HPDE6-E6E7 (cell line): ENCODE data around the gene TMEM247.
"Not testable (repeated sequence)": the region's sequence is repeated elsewhere in the genome, so short reads cannot be mapped to it uniquely, and the experiment has no call there.

Source experiments
- DNase-seq: peaks from one replicate; pipeline ENCODE4 v3.0.0; 2011; ENCODE audit warnings: missing footprints; ENCODE audit errors: extremely low spot score

Gene TMEM247

DNA sequence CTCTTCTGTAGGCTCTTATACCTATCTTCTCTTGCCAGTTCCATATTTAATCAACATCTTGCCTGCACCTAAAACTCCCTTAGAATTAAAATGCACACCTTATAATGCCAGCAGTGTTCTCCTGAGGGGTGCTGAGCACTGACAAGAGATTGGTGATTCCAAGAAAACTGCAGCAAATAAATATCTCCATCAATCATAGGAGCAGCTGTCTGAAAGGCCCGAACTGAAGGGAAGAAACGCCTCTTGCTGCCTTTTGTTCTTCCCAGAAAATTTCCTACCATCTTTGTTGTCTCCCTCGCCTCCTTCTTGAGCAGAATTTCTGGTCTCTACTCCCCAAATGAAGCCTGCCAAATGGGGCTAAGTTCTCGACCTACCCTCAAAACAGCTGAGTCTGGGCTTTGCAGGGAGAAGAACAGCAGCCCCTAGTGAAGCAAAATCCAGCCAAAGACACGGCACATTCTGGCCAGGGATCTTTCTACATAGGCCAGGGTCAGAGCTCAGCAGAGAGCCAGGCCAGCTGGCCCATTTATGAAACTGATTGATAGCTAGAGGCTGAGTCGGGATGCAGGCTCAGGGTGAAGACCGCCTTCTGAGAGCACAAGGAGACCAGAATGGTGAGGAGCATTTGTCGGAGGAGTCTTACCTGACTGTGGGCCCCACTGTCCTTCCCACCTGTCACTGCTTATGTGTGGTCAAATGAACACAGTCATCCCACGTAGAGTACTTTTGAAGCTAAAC is 20.4 kb upstream of the TMEM247 start:
- DNase-seq: no peak

DNA sequence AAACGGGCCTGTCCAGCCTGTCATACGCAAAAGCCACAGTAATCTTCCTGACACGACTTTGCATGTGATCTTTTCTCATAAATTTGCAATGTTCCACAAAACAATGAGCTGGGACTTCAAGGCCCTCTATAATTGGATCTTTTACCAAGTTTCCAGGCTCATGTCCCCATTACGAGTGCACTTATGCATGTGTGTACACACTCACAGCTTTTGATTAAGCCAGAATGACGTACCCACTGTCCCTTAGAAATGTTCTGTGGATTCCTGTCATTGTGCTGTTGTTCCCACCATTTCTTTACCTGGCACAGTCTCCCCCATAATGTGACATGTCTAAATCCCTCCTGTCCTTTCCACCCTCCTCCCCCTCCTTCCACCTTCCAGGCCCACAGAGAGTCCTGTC is 19.7 kb upstream of the TMEM247 start:
- DNase-seq: no peak

DNA sequence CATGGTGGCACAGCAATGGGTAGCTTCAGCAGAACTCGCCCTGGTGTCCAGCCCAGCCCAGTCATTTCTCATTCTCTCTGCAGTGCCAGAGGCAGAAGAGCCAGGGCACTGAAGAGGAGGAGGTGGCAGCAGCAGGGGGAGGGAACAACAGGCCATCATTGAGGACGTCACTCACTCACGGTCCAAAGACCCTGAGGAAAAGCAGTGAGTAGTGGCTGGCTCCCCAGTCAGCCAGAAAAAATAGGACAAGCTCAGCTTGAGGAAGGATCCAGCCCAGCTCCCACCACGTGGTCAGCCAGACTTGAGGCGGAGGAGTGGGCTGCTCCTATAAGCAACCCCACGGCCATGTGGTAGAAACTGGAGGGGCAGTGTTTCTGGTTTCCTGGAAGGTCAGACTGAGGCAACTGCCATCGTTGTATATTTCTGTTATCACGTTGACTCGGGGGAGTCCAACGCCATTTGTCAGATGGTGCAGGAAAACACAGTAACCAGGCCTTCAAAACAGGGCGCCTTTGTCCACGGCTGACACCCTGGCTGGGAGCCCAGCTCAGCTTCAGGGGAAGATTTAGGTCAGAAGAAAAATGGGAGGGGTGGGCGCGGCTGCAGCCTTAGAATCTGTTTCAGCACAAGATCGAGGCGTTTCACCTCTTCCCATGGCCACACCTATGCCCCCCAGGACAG is 19.0 kb upstream of the TMEM247 start:
- no peak for DNase-seq

DNA sequence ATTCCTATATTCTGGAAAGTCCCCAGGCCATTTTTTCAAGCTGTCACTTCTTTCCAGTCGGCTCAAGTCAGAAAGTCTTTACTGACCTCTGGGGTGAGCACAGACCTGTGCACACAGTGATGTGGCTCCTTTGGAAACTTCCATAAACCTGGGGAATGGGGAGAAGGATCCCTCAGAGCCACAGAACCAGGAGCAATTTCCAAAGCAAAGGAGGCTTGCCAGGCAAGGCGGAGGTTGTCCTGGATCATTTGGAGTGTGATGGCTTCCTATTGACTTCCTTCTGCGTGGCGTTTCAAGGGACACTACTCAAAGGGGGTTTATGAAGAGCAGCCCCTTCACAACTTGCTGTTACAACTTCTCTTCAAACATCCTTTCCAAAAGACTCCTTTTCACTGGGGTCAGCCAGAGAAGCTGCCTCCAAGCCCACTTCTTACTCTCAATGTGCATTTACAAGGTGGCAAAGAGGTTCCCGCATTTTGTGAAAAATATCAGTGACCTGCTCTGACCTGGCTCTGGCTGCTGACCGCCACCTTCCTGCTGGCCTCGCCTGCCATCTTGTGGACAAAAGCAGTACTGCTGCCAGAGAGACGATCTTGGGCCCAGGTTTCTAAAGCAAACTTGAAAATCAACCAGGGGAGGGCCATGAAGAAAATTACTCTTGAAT is 18.2 kb upstream of the TMEM247 start:
- DNase-seq: peak; percentile 49

DNA sequence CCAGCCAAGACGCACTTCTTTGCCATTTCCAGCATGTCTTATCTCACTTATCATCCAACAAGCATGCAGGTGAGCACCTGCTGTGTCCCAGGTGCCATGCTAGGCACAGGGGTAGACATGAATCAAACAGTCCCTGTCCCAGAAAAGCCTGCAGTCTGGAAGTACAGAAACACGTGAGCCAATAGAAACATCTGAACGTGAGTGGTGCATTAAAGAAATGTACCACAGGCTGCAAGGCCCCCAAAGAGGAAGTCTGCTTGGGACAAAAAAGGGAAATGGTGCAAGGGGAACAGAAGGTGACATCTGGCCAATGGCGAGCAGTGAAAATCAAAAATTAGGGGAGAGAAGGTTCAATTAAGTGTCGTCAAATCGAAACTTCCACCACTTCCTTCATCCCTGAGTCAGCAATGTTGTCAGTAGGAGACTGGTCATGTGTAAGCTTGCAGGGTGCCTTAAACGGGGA is 17.6 kb upstream of the TMEM247 start:
- DNase-seq: peak; percentile 19

DNA sequence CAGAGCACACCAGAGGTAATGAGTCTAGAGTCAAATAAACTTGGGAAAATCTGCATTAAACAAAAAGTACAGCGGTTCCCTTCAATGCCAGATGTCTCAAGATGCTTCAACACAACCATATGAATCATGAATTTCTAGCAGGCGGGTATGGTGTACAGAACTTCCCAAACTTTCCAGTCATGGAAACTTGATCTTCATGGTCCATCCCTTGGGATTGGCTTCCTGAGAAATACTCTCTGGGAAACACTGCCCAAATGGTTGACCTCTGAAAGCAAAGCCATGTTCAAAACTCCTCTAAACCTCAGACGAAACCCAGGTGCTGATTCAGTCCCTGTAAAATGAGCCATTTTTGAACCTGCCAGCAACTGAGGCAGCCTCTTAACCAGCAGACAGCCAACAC is 16.4 kb upstream of the TMEM247 start:
- no peak for DNase-seq

DNA sequence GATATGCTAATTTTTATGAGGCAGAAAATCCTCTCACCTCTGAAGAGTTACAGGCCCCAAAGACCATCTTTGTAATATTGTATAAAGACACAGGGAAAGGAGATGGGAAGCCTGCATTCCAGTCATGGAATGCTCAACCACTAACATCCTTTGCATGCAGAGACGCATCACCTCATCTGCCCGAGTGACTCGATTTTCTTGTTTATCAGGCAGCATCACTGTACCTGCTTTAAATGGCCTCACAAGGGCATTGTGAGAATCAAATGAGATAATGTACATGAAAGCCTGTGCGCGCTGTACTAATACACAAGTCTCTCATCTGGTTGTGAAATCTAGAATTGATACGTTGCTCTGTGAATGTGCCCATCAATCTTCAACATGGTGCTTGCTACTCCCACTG is 10.2 kb upstream of the TMEM247 start:
- no peak for DNase-seq

DNA sequence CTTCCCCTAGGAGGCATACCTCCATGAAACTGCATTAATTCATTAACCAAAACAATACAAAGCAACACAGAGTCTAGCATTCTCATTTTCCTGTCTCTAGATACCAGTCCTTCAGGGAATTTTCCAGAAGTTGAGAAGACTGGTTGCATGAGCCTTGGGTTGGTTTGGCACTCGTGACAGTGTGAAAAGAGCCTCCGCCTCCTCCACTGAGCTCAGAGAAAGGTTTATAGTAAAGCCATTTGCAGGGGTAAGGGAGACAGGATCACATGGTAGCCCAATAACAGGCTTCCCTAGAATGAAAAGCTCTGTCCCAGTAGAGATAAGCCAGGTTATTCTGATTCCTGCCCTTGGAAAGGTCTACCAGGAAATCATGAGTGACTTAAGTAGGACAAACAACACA is 9.7 kb upstream of the TMEM247 start:
- DNase-seq: no peak

DNA sequence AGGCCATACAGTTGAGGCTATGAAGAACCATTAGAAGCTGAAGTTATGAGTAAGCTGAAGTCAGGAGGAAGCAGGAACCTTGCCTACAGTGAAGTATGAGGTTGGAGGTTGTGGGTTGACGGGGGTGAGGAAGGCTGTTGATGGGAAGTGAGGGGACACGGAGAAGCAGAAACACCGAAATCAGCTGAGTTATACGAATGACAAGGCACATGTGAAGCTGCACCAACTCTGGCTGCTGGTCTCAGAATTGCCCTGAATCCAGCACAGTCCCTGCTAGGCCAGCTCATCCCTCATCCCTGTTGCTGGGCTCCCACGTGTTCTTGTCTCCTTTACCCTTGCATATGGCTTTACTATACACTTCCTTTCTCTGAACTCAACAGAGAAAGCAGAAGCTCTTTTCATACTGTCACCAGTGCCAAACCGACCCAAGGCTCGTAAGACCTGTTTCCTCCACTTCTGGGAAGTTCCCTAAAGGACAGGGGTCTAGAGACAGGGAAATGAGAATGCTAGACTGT is 9.2 kb upstream of the TMEM247 start:
- DNase-seq: no peak

DNA sequence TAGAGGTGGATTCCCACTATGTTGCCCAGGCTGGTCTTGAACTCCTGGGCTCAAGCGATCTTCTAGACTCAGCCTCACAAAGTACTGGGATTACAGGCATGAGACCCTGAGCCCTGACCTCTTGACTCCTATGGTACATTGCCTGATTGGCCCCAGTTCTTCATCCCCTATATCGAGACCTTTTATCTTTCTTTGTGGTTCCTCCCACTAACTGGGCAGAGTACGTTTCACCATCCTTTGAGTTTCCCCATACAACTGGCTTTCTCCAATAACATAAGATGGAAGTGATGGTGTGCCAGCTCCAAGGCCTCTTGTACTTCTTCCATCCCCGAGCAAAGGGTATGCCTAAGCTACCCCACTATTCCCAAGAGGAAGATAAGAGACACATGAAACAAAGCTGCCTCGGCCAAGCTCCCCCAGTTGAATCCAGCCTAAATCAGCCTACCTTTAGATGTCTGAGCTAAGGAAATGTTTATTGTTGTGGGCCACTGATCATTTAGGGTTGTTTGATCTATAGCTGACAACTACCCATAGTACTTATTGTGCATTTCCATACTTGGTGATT is 8.3 kb upstream of the TMEM247 start:
- DNase-seq: no peak

DNA sequence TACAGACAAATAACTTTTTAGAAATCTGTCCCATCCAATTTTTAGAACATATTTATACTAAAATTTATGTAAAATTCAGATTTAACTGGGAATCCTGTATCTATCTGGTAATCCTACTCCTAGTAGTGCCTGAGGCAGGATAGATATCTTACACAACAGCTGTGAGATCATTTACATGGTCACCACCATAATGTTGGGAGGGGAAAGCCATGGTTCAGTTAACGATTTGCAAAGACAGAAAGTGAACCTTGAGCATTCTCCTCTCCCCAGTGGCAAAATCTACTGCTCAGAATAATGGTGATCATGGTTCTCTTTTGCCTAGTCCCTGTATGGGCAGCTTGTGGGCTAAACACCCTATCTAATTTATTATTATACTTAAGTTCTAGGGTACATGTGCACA is 7.7 kb upstream of the TMEM247 start:
- no peak for DNase-seq

DNA sequence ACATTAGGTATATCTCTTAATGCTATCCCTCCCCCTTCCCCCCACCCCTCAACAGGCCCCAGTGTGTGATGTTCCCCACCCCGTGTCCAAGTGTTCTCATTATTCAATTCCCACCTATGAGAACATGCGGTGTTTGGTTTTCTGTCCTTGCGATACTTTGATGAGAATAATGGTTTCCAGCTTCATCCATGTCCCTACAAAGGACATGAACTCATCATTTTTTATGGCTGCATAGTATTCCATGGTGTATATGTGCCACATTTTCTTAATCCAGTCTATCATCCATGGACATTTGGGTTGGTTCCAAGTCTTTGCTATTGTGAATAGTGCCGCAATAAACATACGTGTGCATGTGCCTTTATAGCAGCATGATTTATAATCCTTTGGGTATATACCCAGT is 7.2 kb upstream of the TMEM247 start:
- not testable (repeated sequence) for DNase-seq

DNA sequence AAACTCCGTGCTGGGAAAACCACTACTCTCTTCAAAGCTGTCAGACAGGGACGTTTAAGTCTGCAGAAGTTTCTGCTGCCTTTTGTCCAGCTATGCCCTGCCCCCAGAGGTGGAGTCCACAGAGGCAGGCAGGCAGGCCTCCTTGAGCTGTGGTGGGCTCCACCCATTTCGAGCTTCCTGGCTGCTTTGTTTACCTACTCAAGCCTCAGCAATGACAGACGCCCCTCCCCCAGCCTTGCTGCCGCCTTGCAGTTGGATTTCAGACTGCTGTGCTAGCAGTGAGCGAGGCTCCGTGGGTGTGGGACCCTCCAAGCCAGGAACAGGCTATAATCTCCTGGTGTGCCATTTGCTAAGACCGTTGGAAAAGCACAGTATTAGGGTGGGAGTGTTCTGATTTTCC is 1.9 kb upstream of the TMEM247 start:
- not testable (repeated sequence) for DNase-seq

DNA sequence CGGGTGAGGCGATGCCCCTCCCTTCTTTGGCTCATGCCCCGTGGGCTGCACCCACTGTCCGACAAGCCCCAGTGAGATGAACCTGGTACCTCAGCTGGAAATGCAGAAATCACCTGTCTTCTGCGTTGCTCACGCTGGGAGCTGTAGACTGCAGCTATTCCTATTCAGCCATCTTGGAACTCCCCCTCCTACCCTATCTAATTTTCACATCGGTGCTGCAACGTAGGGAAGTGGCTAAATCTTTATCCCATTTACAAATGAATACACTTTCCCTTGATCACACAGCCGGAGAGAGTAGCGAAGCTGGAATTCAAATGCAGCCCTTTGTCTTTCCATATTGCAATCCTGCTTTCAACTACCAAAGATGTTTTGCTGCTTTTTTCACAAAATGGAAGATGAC is 1.4 kb upstream of the TMEM247 start:
- DNase-seq: no peak

DNA sequence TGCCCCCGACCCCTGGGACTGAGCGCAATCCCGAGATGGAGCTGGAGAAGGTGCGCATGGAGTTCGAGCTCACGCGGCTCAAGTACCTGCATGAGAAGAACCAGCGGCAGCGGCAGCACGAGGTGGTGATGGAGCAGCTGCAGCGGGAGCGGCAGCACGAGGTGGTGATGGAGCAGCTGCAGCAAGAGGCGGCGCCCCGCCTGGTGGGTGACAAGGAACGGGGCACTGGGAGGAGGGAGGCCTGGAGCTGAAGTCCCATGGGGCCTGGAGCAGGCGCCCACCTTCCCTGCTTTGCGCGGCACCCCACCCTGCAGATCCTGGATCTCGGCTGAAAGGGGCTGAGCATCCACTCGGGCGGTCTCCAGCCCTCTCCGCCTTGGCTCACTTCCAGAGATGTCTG is 1.2 kb downstream of the TMEM247 start:
- DNase-seq: no peak

DNA sequence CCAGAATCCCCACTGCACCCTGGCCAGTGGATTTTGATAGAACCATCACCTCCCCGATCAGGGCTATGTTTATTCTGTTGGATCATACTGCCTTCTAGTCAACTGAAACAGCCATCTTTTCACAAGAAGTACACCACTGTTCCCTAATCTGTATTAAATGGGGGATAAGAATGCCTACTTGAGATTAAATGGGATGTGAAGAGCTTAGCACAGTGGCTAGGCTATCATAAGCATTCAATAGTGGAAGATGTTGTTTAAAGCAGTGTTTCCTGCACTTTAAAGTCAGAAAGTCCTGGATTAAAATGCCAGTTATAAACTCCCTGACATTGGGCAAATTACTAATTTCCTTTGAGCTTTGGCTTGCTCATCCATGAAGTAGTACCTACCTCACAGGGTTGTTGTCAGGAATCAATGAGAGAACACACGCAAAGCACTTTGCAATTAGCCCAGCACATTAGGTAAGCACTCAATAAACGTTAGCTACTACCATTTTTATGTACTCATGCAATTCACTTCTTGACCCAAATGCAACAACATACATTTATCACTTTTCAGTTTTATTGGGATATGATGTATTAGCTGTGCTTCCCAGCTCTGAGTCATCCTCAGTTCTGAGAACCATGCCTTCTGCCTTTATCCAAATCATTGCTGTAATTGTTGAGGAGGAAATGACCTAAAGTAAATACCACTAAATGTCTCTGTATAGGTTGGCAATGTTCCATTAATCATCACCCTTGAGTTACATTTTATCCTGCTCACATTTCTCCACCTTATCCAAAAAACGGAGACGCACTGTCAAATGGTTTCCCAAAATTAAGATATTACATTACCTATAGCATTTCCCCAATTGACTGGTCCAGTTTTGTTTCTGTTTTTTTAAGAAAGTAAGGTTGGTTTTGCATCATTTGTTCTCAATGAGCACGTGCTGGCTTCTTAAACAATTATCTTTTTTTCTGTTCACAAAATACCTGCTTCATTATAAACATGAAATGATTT is 2.1 kb downstream of the TMEM247 start:
- peak; percentile 23 for DNase-seq

DNA sequence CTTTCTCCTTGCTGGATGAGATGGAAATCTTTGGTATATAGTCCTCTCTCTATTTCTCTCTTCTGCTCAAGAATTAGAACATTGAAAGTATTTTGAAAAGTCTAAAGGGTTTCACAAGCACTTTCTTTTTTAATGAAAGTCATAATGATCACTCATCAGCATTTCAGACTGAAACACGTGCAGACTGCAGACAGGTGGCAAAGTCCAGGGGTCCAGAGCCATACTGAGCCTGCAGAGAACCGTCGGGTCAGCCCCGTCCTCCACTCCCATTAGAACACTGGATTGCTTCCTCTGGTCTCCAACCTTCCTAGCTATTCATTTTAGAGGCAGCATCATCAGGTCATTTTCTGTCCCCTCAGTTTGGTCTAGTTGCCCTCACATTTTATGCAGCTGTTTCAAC is 3.1 kb downstream of the TMEM247 start:
- DNase-seq: no peak

DNA sequence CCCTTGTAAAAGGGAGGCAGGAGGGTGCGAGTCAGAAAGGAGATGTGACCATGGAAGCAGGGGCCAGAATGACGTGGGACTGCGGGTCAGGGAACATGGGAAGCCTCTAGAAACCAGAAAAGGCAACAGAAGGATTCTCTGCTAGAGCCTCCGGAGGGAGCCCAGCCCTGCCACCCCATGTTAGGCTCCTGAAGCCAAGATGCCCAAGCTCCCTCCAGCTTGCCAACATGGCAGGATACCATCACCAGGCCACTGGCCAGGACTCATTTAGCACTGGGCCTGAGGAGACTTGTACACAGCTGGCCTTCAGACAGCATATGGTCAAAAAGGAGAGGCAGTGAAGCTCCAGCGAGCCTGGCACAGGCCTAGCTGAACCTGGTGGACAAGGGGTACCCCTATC is 5.6 kb downstream of the TMEM247 start:
- DNase-seq: no peak

DNA sequence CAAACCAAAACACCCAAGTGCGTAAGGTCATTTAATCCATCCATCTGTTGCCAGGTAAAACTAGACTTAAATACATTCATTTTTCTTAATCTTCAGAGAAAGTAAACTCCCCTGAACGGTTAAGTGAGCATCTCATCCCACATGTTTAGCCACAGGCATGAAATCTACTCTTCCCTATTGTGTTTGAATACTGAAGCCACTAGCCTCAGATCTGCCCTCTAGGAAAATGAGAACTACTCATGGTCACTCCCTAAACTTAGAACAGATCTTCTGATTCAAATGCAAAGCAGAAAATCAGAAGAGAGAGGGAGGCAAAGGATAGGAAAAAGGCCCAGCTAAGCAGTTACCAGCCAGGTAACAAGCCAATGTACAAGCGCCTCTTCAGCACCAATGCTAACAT is 7.1 kb downstream of the TMEM247 start:
- no peak for DNase-seq

DNA sequence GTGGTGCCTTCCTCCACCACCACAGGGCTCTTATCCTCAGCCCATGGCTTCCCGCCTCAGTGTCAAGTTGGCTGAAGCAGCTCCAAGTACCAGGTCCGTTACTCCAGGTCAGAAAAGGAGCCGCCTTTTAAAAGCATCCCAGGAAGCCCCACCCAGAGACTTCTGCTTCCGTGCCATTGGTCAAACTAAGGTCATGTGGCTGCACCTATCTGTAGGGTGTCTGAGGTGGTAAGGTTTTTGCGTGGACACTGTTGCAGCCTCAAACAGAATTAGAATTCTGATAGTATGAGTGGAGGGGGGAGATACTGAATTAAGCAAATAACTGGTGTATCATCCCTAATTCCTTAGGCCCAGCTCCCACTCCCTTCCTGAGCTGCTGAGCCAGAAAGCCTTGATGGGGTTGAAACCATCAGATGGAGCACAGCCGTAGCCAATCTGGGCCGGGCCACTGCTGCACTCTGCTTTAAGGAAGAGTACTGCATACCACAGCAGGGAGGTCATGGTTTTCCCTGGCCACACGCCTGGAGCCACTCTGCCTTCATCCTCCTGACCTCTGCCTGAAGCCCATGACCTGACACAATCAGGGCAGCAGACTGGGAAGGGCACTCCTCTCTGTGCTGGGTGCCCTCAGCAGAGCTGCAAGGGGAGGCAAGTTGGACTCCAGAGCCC is 8.4 kb downstream of the TMEM247 start:
- DNase-seq: no peak

DNA sequence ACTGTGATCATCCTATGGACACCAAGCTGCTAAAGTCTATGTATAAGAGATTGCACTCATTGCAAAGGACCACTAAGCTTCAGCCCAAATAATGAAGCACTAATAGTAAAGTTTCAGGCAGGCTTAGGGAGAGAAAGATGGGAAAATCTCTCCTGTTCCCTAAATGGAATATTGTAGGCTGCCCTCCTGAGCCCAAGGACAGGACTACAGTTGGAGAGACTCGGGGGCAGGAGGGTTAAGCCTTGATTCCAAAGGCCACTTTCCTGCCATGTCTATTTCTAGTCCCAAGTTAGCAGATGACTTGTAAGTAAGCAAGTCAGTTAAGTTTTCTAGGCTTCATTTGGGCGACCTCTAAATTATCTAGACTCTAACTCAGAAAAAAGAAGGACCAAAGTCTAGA is 9.0 kb downstream of the TMEM247 start:
- DNase-seq: no peak
